ENCODE data around the gene AUTS2. TPM values are rescaled to one million over a fixed set of nuclear protein-coding genes. Genes with fewer than 3 reads are reported as not detected.
A peak's percentile ranks its signal among the peaks of the same experiment; 100 is the strongest.

Gene AUTS2
- total RNA-seq, 1 experiment from 2014 or later: 256 TPM

DNA sequence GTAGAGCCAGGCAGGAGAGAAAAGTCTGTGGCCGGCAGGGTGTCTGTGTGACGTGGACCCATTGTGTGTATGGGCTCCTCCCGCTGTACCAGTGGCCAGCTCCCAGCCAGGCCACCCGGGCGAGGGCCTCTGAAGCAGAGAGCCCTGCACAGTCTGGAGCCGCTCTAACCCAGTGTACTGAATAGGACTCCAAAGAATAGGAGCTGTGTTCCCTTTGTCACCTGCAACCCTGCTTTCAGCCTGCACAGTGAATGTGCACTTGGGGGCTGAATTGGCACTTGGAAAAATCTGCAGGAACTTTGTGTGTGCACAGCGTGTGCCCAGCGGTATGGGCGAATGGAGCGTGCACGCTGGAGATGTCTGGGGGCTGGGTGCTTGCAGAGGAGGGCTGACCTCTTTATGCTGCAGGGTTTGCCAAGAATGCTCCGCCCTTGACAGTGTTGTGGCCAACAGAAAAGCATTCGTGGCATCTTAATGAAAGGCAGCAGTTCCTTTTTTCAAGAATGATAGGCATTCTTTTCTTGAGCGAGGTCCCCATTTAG is 216.2 kb downstream of the AUTS2 start:
- no peak overlapping the region for H3T11ph ChIP-seq (ENCODE audit: low read length)
- Mint-ChIP-seq H3K9me3 (no peaks in the 10 kb centered on the region), H3K4me3 (no peak overlapping the region), H3K27me3 (ENCODE audit: low read depth) (no peaks in the 10 kb centered on the region), H3K36me3 (ENCODE audit: insufficient read depth in 1 of 3, low read depth in 3 of 3) (no peaks in the 10 kb centered on the region), H3K27ac (peak overlapping the region in 1 of 3 experiments; percentile 17; a peak in 1 of 7 replicates), H3K4me1 (peaks cover 36 to 42% of the 10 kb centered on the region in 2 experiments)
- no peak overlapping the region for H4K8ac ChIP-seq (replicated peaks; ENCODE audit: insufficient read length, low read depth, low read length)
- no peaks in the 10 kb centered on the region for H4K20me1 ChIP-seq (ENCODE audit: control insufficient read depth, insufficient read depth, insufficient read length)
- H3K56ac ChIP-seq (ENCODE audit: insufficient read length, low read depth, low read length): no peak overlapping the region
- H3K14ac ChIP-seq (ENCODE audit: insufficient read depth, low read length): 0 out of 2 replicates have a peak overlapping the region, but pooled peaks have one; percentile 37
- peak; percentile 32 for DNase-seq
- no peak overlapping the region for H2BK5ac ChIP-seq (ENCODE audit: insufficient read length, low read length)
- H3K79me2 ChIP-seq (ENCODE audit: insufficient read depth, low read length): no peaks in the 10 kb centered on the region
- no peaks in the 10 kb centered on the region for H3K9me3 ChIP-seq (ENCODE audit: control insufficient read depth, low read depth, low read length)
- no peaks in the 10 kb centered on the region for H3K23me2 ChIP-seq (ENCODE audit: insufficient read length, low read depth, low read length, poor library complexity, severe bottlenecking)
- no peak overlapping the region for H2BK15ac ChIP-seq (ENCODE audit: low read depth, low read length)
- H3K4me2 ChIP-seq (ENCODE audit: insufficient read depth, insufficient read length, low read length): no peak overlapping the region
- TF ChIP-seq CTCF (conservative IDR thresholded peaks at IDR 0.05): no peak
- no peak overlapping the region for H4K91ac ChIP-seq (ENCODE audit: insufficient read length, low read depth, low read length)
- no peak overlapping the region for H3K18ac ChIP-seq (ENCODE audit: insufficient read length, low read depth, low read length)
- H3K79me1 ChIP-seq (ENCODE audit: insufficient read depth, low read depth, low read length, poor library complexity, severe bottlenecking): no peaks in the 10 kb centered on the region
- H3K27me3 ChIP-seq (ENCODE audit: insufficient read depth, low read length): no peaks in the 10 kb centered on the region
- no peak overlapping the region for H2AFZ ChIP-seq (ENCODE audit: low read length)
- WGBS (ENCODE audit: extremely low coverage, insufficient read length, low lambda C conversion rate): no CpG with 5 or more reads among the region's 14 CpGs
- H2BK120ac ChIP-seq (ENCODE audit: low read depth, low read length, poor library complexity, severe bottlenecking): no peak overlapping the region
- no peak overlapping the region for H3K23ac ChIP-seq (ENCODE audit: insufficient read length, low read depth, low read length)
- H3K27ac ChIP-seq (ENCODE audit: insufficient read length, low read depth, low read length): no peak overlapping the region
- H3K4me1 ChIP-seq (ENCODE audit: insufficient read depth, low read length): peaks cover 2% of the 10 kb centered on the region; the same call in 1 of the 2 replicates
- H2BK20ac ChIP-seq (ENCODE audit: low read depth, low read length, poor library complexity, severe bottlenecking): no peak overlapping the region
- H2AK5ac ChIP-seq (ENCODE audit: insufficient read length, low read length): no peak overlapping the region
- no peak overlapping the region for H2BK12ac ChIP-seq (ENCODE audit: insufficient read length, low read depth, low read length)
- H4K5ac ChIP-seq (ENCODE audit: insufficient read length, low read depth, low read length): no peak overlapping the region
- no peak overlapping the region for H3K9ac ChIP-seq (ENCODE audit: extremely low read depth, insufficient read length, low read length)
- H3K4ac ChIP-seq (ENCODE audit: low read depth, low read length): no peak overlapping the region

Data from H9 (cell line).